K562 (cell line): ENCODE results near the gene SHISA7. TPM values are rescaled to one million over a fixed set of nuclear protein-coding genes. Genes with fewer than 3 reads are reported as not detected.

ENCODE experiments used
- ATF1 ChIP-seq, 2 experiments: fragments of 450-650 bp in 1 of 2; IDR thresholded peaks; 2 replicates each; pipeline ENCODE4 v1.6.1; 2016; ENCODE audit warnings: missing compliant biosample characterization in 1 of 2, missing genetic modification characterization in 1 of 2
- GTF2F1 ChIP-seq: IDR thresholded peaks from 2 replicates; pipeline ENCODE4 v1.6.1; 2011; ENCODE audit warnings: low read depth, low read length, improper control_type of control experiment
- HNRNPK ChIP-seq: fragments of 200-400 bp; formaldehyde crosslinking; IDR thresholded peaks from one replicate; pipeline ENCODE4 v1.6.1; 2018; ENCODE audit warnings: mild to moderate bottlenecking, low read depth, low read length; ENCODE audit not compliant: poor library complexity, severe bottlenecking
- KLF16 ChIP-seq: IDR thresholded peaks from 2 replicates; pipeline ENCODE4 v1.6.1; 2016; ENCODE audit warnings: antibody characterized with exemption
- NFRKB ChIP-seq: fragments of 450-650 bp; IDR thresholded peaks from 2 replicates; pipeline ENCODE4 v1.6.1; 2016; ENCODE audit warnings: low read depth
- NRF1 ChIP-seq, 2 experiments: fragments of 450-650 bp; IDR thresholded peaks in 1 of 2; conservative IDR thresholded peaks in 1 of 2; 2 replicates each; pipeline ENCODE4 v1.6.1; 2014; ENCODE audit warnings: mild to moderate bottlenecking in 2 of 2
- NUFIP1 ChIP-seq: fragments of 450-650 bp; IDR thresholded peaks from 2 replicates; pipeline ENCODE4 v1.6.1; 2018; ENCODE audit not compliant: partially characterized antibody
- POLR2G ChIP-seq: fragments of 200-400 bp; formaldehyde crosslinking; IDR thresholded peaks from 2 replicates; pipeline ENCODE4 v1.6.1; 2017; ENCODE audit warnings: low read depth, mild to moderate bottlenecking, antibody characterized with exemption, low read length, moderate library complexity
- SOX6 ChIP-seq: fragments of 450-650 bp; IDR thresholded peaks from 2 replicates; pipeline ENCODE4 v1.6.1; 2014; ENCODE audit warnings: mild to moderate bottlenecking
- TBP ChIP-seq: optimal IDR thresholded peaks from 2 replicates; pipeline ENCODE3; 2011; ENCODE audit warnings: low read depth, low read length, improper control_type of control experiment
- ZFX ChIP-seq: sonication (generic); formaldehyde crosslinking; IDR thresholded peaks from 2 replicates; pipeline ENCODE4 v1.8.0; 2022; ENCODE audit warnings: mild to moderate bottlenecking, missing genetic modification reagents, moderate library complexity
- polyA plus RNA-seq, 8 experiments: library from polyadenylated mRNA; depleted of rRNA in 4 of 8; stranded (reverse) in 5 of 8; unstranded in 3 of 8; fragments of >200 nt; fragmentation: Nextera tagmentation in 2 of 8; fragmentation: Illumina TruSeq in 1 of 8; extraction: Ambion mirVana in 2 of 8; extraction: Trizol in 1 of 8; gene quantifications; 2 replicates each; pipeline versions ENCODE4 v1.2.1 to v1.2.3, GENCODE V29; 2011 to 2014; ENCODE audit warnings: inconsistent platforms in 1 of 8, missing spikeins in 1 of 8
- total RNA-seq, 7 experiments: library from RNA; depleted of rRNA in 6 of 7; stranded (reverse); fragments of >200 nt in 6 of 7; fragmentation: Illumina TruSeq in 2 of 7; extraction: Trizol in 2 of 7; gene quantifications; 2 replicates each; pipeline versions ENCODE4 v1.2.1 to v1.2.3, GENCODE V29; 2011 to 2021; ENCODE audit warnings: low replicate concordance in 1 of 7
- TF ChIP-seq, protein P1 (sequence below), 2 experiments: fragments of 450-650 bp in 1 of 2; sonication (generic) in 1 of 2; formaldehyde crosslinking; conservative IDR thresholded peaks; 2 replicates each; pipeline versions ENCODE4 v1.4.0 to v1.8.1; 2020 to 2022; ENCODE audit warnings: mild to moderate bottlenecking in 1 of 2, missing genetic modification reagents in 1 of 2
- TF ChIP-seq, protein P2 (sequence below): sonication (generic); formaldehyde crosslinking; IDR thresholded peaks from 2 replicates; pipeline ENCODE4 v1.8.0; 2023; ENCODE audit warnings: mild to moderate bottlenecking, missing genetic modification reagents
- TF ChIP-seq, protein P3 (sequence below): fragments of 200-600 bp; sonication (generic); IDR thresholded peaks from one replicate; pipeline ENCODE4 v1.6.1; 2012; ENCODE audit warnings: mild to moderate bottlenecking, low read depth, low read length, inconsistent platforms

The SHISA7 gene
- total and polyA plus RNA-seq, 9 of the 15 experiments (the other 6 are each of a cell fraction or from before 2014, with no cell fraction given), result 0.01 to 0.40 (median 0.07) TPM

DNA sequence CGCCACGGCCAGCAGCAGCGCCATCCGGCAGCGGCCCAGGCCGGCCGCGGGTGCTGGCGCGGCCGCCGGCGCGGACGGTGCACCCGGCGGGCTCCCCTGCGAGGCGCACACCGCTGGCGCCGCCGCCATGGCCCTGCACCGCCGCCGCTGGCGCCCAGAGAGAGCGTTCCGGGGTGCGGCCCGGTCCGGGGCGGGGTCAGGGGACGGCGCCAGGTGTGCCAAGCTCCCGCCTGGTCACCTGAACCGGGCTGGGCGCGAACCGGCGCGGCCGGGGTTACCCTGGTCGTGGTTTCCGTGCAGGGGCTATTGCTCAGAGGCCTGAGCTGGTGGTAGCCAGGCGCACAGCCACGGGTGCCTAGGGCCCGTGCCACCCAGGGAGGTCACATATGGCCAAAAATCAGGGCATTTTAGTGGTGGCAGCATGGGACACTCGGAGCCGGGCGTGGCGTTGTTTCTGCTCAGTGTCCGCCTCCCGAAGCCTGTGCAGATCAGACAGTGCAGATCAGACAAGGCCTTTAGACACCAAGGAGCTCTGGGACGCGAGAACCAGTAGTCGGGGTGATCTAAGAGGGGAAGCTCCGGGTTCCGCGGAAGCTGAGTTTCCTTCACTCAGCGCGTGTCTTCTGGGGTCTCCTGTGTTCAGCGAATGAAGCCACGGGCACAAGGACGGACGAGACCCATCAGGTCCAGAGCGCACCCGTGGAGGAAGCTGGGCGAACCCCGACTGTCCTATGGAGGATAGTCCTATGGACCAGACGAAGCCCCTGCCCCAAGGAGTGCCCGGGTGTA is 58.8 kb downstream of the SHISA7 start, which contains the start of gene TMEM238 (continued):
- TF ChIP-seq ATF1 (CRISPR knock-in tag; IDR thresholded peaks at IDR 0.05), result no peak
- no peak for TF ChIP-seq ATF1 (tag; IDR thresholded peaks at IDR 0.05)
- TF ChIP-seq GTF2F1, result no peak
- peak; percentile 59; the same call in 1 of the 2 replicates for TF ChIP-seq NFRKB
- TF ChIP-seq, protein P1, sequence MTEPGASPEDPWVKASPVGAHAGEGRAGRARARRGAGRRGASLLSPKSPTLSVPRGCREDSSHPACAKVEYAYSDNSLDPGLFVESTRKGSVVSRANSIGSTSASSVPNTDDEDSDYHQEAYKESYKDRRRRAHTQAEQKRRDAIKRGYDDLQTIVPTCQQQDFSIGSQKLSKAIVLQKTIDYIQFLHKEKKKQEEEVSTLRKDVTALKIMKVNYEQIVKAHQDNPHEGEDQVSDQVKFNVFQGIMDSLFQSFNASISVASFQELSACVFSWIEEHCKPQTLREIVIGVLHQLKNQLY (CRISPR knock-in tag; conservative IDR thresholded peaks at IDR 0.05), result no peak
- no peak for TF ChIP-seq HNRNPK
- TF ChIP-seq, protein P2, sequence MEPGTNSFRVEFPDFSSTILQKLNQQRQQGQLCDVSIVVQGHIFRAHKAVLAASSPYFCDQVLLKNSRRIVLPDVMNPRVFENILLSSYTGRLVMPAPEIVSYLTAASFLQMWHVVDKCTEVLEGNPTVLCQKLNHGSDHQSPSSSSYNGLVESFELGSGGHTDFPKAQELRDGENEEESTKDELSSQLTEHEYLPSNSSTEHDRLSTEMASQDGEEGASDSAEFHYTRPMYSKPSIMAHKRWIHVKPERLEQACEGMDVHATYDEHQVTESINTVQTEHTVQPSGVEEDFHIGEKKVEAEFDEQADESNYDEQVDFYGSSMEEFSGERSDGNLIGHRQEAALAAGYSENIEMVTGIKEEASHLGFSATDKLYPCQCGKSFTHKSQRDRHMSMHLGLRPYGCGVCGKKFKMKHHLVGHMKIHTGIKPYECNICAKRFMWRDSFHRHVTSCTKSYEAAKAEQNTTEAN, result no peak
- TF ChIP-seq ZFX (CRISPR knock-in tag), result peak; percentile 71
- TF ChIP-seq SOX6, result no peak
- TF ChIP-seq TBP, result peak; percentile 41
- TF ChIP-seq, protein P3, sequence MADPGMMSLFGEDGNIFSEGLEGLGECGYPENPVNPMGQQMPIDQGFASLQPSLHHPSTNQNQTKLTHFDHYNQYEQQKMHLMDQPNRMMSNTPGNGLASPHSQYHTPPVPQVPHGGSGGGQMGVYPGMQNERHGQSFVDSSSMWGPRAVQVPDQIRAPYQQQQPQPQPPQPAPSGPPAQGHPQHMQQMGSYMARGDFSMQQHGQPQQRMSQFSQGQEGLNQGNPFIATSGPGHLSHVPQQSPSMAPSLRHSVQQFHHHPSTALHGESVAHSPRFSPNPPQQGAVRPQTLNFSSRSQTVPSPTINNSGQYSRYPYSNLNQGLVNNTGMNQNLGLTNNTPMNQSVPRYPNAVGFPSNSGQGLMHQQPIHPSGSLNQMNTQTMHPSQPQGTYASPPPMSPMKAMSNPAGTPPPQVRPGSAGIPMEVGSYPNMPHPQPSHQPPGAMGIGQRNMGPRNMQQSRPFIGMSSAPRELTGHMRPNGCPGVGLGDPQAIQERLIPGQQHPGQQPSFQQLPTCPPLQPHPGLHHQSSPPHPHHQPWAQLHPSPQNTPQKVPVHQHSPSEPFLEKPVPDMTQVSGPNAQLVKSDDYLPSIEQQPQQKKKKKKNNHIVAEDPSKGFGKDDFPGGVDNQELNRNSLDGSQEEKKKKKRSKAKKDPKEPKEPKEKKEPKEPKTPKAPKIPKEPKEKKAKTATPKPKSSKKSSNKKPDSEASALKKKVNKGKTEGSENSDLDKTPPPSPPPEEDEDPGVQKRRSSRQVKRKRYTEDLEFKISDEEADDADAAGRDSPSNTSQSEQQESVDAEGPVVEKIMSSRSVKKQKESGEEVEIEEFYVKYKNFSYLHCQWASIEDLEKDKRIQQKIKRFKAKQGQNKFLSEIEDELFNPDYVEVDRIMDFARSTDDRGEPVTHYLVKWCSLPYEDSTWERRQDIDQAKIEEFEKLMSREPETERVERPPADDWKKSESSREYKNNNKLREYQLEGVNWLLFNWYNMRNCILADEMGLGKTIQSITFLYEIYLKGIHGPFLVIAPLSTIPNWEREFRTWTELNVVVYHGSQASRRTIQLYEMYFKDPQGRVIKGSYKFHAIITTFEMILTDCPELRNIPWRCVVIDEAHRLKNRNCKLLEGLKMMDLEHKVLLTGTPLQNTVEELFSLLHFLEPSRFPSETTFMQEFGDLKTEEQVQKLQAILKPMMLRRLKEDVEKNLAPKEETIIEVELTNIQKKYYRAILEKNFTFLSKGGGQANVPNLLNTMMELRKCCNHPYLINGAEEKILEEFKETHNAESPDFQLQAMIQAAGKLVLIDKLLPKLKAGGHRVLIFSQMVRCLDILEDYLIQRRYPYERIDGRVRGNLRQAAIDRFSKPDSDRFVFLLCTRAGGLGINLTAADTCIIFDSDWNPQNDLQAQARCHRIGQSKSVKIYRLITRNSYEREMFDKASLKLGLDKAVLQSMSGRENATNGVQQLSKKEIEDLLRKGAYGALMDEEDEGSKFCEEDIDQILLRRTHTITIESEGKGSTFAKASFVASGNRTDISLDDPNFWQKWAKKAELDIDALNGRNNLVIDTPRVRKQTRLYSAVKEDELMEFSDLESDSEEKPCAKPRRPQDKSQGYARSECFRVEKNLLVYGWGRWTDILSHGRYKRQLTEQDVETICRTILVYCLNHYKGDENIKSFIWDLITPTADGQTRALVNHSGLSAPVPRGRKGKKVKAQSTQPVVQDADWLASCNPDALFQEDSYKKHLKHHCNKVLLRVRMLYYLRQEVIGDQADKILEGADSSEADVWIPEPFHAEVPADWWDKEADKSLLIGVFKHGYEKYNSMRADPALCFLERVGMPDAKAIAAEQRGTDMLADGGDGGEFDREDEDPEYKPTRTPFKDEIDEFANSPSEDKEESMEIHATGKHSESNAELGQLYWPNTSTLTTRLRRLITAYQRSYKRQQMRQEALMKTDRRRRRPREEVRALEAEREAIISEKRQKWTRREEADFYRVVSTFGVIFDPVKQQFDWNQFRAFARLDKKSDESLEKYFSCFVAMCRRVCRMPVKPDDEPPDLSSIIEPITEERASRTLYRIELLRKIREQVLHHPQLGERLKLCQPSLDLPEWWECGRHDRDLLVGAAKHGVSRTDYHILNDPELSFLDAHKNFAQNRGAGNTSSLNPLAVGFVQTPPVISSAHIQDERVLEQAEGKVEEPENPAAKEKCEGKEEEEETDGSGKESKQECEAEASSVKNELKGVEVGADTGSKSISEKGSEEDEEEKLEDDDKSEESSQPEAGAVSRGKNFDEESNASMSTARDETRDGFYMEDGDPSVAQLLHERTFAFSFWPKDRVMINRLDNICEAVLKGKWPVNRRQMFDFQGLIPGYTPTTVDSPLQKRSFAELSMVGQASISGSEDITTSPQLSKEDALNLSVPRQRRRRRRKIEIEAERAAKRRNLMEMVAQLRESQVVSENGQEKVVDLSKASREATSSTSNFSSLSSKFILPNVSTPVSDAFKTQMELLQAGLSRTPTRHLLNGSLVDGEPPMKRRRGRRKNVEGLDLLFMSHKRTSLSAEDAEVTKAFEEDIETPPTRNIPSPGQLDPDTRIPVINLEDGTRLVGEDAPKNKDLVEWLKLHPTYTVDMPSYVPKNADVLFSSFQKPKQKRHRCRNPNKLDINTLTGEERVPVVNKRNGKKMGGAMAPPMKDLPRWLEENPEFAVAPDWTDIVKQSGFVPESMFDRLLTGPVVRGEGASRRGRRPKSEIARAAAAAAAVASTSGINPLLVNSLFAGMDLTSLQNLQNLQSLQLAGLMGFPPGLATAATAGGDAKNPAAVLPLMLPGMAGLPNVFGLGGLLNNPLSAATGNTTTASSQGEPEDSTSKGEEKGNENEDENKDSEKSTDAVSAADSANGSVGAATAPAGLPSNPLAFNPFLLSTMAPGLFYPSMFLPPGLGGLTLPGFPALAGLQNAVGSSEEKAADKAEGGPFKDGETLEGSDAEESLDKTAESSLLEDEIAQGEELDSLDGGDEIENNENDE, result no peak
- TF ChIP-seq NUFIP1, result no peak
- no peak for TF ChIP-seq KLF16
- no peak; a peak in 1 of 4 replicates for TF ChIP-seq NRF1 (conservative IDR thresholded peaks at IDR 0.05 in 1 of 2, IDR thresholded peaks at IDR 0.05 in 1 of 2)
- TF ChIP-seq POLR2G, result peak; percentile 63
